Thymus (tissue), 11 donors: Measurements from ENCODE around the gene ZFPM1. TPM values are rescaled to one million over a fixed set of nuclear protein-coding genes. Genes with fewer than 3 reads are reported as not detected.

ENCODE experiments used
- DNase-seq, 9 donors: peaks; one replicate each; pipeline ENCODE4 v3.0.0-alpha.2; 2013; ENCODE audit warnings: low spot score in 9 of 9, low read depth in 6 of 9, missing footprints in 1 of 9
- H3K27ac ChIP-seq, 2 donors: one replicate each; pipeline ENCODE4 v1.5.1; 2013; ENCODE audit warnings: control low read depth in 1 of 2, low read depth in 1 of 2, low read length in 1 of 2, mild to moderate bottlenecking in 1 of 2, moderate library complexity in 1 of 2
- H3K27me3 ChIP-seq, 2 donors: one replicate each; pipeline ENCODE4 v1.5.1; 2013; ENCODE audit warnings: low read length in 1 of 2; ENCODE audit not compliant: control insufficient read depth in 2 of 2, insufficient read depth in 1 of 2
- H3K36me3 ChIP-seq, 2 donors: one replicate each; pipeline ENCODE4 v1.5.1; 2013; ENCODE audit warnings: low read length in 1 of 2, mild to moderate bottlenecking in 1 of 2, moderate library complexity in 1 of 2; ENCODE audit not compliant: control insufficient read depth in 2 of 2, insufficient read depth in 2 of 2
- H3K4me1 ChIP-seq, 2 donors: one replicate each; pipeline ENCODE4 v1.5.1; 2013; ENCODE audit warnings: low read length in 2 of 2; ENCODE audit not compliant: control insufficient read depth in 2 of 2, insufficient read depth in 2 of 2
- H3K4me3 ChIP-seq, 2 donors: one replicate each; pipeline ENCODE4 v1.5.1; 2013; ENCODE audit warnings: low read length in 2 of 2, control low read depth in 1 of 2, mild to moderate bottlenecking in 1 of 2
- H3K9me3 ChIP-seq, 2 donors: one replicate each; pipeline ENCODE4 v1.5.1; 2013; ENCODE audit warnings: low read length in 1 of 2, mild to moderate bottlenecking in 1 of 2; ENCODE audit not compliant: control insufficient read depth in 2 of 2, insufficient read depth in 1 of 2
- WGBS: extraction: QIAGEN DNeasy Blood & Tissue Kit; methylation state at CpG from one replicate; pipeline ENCODE4 v1.1.7; 2013; 5-methylcytosine and 5-hydroxymethylcytosine counted together
- polyA plus RNA-seq: library from polyadenylated mRNA; stranded (reverse); fragments of 200-250 nt; gene quantifications from one replicate; pipeline ENCODE4 v1.2.3, GENCODE V29; 2013
- total RNA-seq: library from RNA; stranded (reverse); fragments of 120-200 nt; gene quantifications from one replicate; pipeline ENCODE4 v1.2.4, GENCODE V29; 2013
- donor health status: healthy.

ZFPM1 gene
- total and polyA plus RNA-seq, 2 donors: 1.6 to 4.2 TPM

GRCh38 chr16:88510091-88510994 is 57.3 kb downstream of the ZFPM1 start:
- WGBS: 93% methylated on average over 26 of the region's 26 CpGs
- H3K27me3 ChIP-seq: no peaks in the 10 kb centered on the region

GRCh38 chr16:88511060-88511459 is 58.0 kb downstream of the ZFPM1 start:
- WGBS: 97% methylated on average over 7 of the region's 7 CpGs

More at GRCh38 chr16:88510091-88510994, 57.3 kb downstream of the ZFPM1 start:
- DNase-seq: no peak
- H3K4me1 ChIP-seq: peaks cover 0 to 5% of the 10 kb centered on the region in 2 donors
- no peaks in the 10 kb centered on the region for H3K9me3 ChIP-seq
- peaks cover 4 to 20% of the 10 kb centered on the region in 2 donors for H3K36me3 ChIP-seq
- no peak overlapping the region for H3K27ac ChIP-seq
- H3K4me3 ChIP-seq: no peak overlapping the region

GRCh38 chr16:88511906-88512305 is 58.8 kb downstream of the ZFPM1 start:
- 97% methylated on average over 14 of the region's 14 CpGs for WGBS
- no peaks in the 10 kb centered on the region for H3K27me3 ChIP-seq
- peaks cover 0 to 5% of the 10 kb centered on the region in 2 donors for H3K4me1 ChIP-seq
- no peak for DNase-seq
- no peak overlapping the region for H3K4me3 ChIP-seq
- peaks cover under 1 to 17% of the 10 kb centered on the region in 2 donors for H3K36me3 ChIP-seq
- H3K9me3 ChIP-seq: peaks cover 0 to 1% of the 10 kb centered on the region in 2 donors
- H3K27ac ChIP-seq: no peak overlapping the region

More at GRCh38 chr16:88511060-88511459, 58.0 kb downstream of the ZFPM1 start:
- H3K27ac ChIP-seq: no peak overlapping the region
- no peaks in the 10 kb centered on the region for H3K27me3 ChIP-seq
- DNase-seq: no peak
- no peak overlapping the region for H3K4me3 ChIP-seq
- H3K36me3 ChIP-seq: peaks cover 4 to 25% of the 10 kb centered on the region in 2 donors
- H3K9me3 ChIP-seq: peaks cover 0 to under 1% of the 10 kb centered on the region in 2 donors
- H3K4me1 ChIP-seq: peaks cover 0 to 5% of the 10 kb centered on the region in 2 donors

- no peak for DNase-seq
- Histone ChIP-seq H3K9me3 (peaks cover 0 to 1% of the 10 kb centered on the region in 2 donors), H3K36me3 (peaks cover 0 to 16% of the 10 kb centered on the region in 2 donors), H3K4me3 (no peak overlapping the region), H3K4me1 (peaks cover 0 to 5% of the 10 kb centered on the region in 2 donors), H3K27ac (no peak overlapping the region), H3K27me3 (no peaks in the 10 kb centered on the region)
- WGBS: 97% methylated on average over 35 of the region's 35 CpGs
Observed at GRCh38 chr16:88512728-88513696, 59.9 kb downstream of the ZFPM1 start.

- Histone ChIP-seq H3K4me3 (no peak overlapping the region), H3K4me1 (peaks cover 0 to 5% of the 10 kb centered on the region in 2 donors), H3K36me3 (peaks cover 0 to 13% of the 10 kb centered on the region in 2 donors), H3K27me3 (no peaks in the 10 kb centered on the region), H3K9me3 (peaks cover 0 to 1% of the 10 kb centered on the region in 2 donors), H3K27ac (no peak overlapping the region)
- DNase-seq: no peak
- 96% methylated on average over 20 of the region's 20 CpGs for WGBS
Observed at GRCh38 chr16:88514070-88514469, 61.0 kb downstream of the ZFPM1 start.

GRCh38 chr16:88514526-88515232 is 61.6 kb downstream of the ZFPM1 start:
- no peak overlapping the region for H3K4me3 ChIP-seq
- DNase-seq: no peak
- no peaks in the 10 kb centered on the region for H3K27me3 ChIP-seq
- H3K4me1 ChIP-seq: peaks cover 0 to 5% of the 10 kb centered on the region in 2 donors
- no peak overlapping the region for H3K27ac ChIP-seq
- H3K9me3 ChIP-seq: peaks cover 0 to 1% of the 10 kb centered on the region in 2 donors
- peaks cover 0 to 10% of the 10 kb centered on the region in 2 donors for H3K36me3 ChIP-seq
- 97% methylated on average over 19 of the region's 19 CpGs for WGBS

- Histone ChIP-seq H3K4me1 (no peaks in the 10 kb centered on the region), H3K27me3 (no peaks in the 10 kb centered on the region), H3K27ac (no peak overlapping the region), H3K36me3 (peaks cover 0 to 10% of the 10 kb centered on the region in 2 donors), H3K4me3 (no peak overlapping the region), H3K9me3 (peaks cover 0 to 1% of the 10 kb centered on the region in 2 donors)
- DNase-seq: no peak
- 98% methylated on average over 9 of the region's 9 CpGs for WGBS
Observed at GRCh38 chr16:88515371-88515770, 62.3 kb downstream of the ZFPM1 start.

- Histone ChIP-seq H3K36me3 (peaks cover 0 to 10% of the 10 kb centered on the region in 2 donors), H3K4me3 (no peak overlapping the region), H3K27ac (no peak overlapping the region), H3K27me3 (no peaks in the 10 kb centered on the region), H3K9me3 (peaks cover 0 to 1% of the 10 kb centered on the region in 2 donors), H3K4me1 (no peaks in the 10 kb centered on the region)
- WGBS: 97% methylated on average over 23 of the region's 23 CpGs
- no peak for DNase-seq
Observed at GRCh38 chr16:88515925-88516594, 63.0 kb downstream of the ZFPM1 start.
